Cortex of kidney (tissue), 1 donor: ENCODE results near the gene PICALM.
"Not testable (repeated sequence)": the region's sequence is repeated elsewhere in the genome, so short reads cannot be mapped to it uniquely, and the experiment has no call there.

Source experiments
- DNase-seq: peaks from one replicate; lab custom pipeline; 2025; lab: John Stamatoyannopoulos, UW

The PICALM gene

GRCh38 chr11:86068951-86069407 lies at the start of gene PICALM:
Gene PICALM, minus strand, starts transcription at chr11:86069084. Its CDS starts 304 bp downstream, at chr11:86068780.
- DNase-seq: peak; percentile 81

- no peak for DNase-seq
These were observed 49.4 kb upstream of the PICALM start for GRCh38 chr11:86118253-86118652.

GRCh38 chr11:86117712-86118063 lies 48.8 kb upstream of the PICALM start:
- no peak for DNase-seq

- no peak for DNase-seq
These were observed 48.3 kb upstream of the PICALM start for GRCh38 chr11:86117001-86117711.

GRCh38 chr11:86116386-86116726 lies 47.5 kb upstream of the PICALM start:
- no peak for DNase-seq

- no peak for DNase-seq
These were observed 46.9 kb upstream of the PICALM start for GRCh38 chr11:86115542-86116385.

GRCh38 chr11:86108890-86109638 lies 40.2 kb upstream of the PICALM start:
- DNase-seq: no peak

GRCh38 chr11:86108191-86108590 lies 39.3 kb upstream of the PICALM start:
- DNase-seq: no peak

- no peak for DNase-seq
These were observed 38.0 kb upstream of the PICALM start for GRCh38 chr11:86106916-86107315.

GRCh38 chr11:86106031-86106430 lies 37.1 kb upstream of the PICALM start:
- not testable (repeated sequence) for DNase-seq

- not testable (repeated sequence) for DNase-seq
These were observed 36.7 kb upstream of the PICALM start for GRCh38 chr11:86105601-86106000.

GRCh38 chr11:86103808-86104207 lies 34.9 kb upstream of the PICALM start:
- no peak for DNase-seq

- no peak for DNase-seq
These were observed 33.1 kb upstream of the PICALM start for GRCh38 chr11:86101941-86102407.

- DNase-seq: no peak
These were observed 32.6 kb upstream of the PICALM start for GRCh38 chr11:86101493-86101892.

GRCh38 chr11:86099874-86100273 lies 31.0 kb upstream of the PICALM start:
- no peak for DNase-seq

- DNase-seq: no peak
These were observed 29.1 kb upstream of the PICALM start for GRCh38 chr11:86097980-86098379.

GRCh38 chr11:86091566-86091965 lies 22.7 kb upstream of the PICALM start:
- no peak for DNase-seq

GRCh38 chr11:86091086-86091485 lies 22.2 kb upstream of the PICALM start:
- DNase-seq: no peak

- no peak for DNase-seq
These were observed 20.8 kb upstream of the PICALM start for GRCh38 chr11:86089659-86090058.

- DNase-seq: not testable (repeated sequence)
These were observed 18.8 kb upstream of the PICALM start for GRCh38 chr11:86087688-86088087.

- no peak for DNase-seq
These were observed 18.4 kb upstream of the PICALM start for GRCh38 chr11:86087256-86087655.

GRCh38 chr11:86081455-86081854 lies 12.6 kb upstream of the PICALM start:
- no peak for DNase-seq
